HEK293T (cell line): ENCODE measurements around the gene SCART1.
A peak's percentile ranks its signal among the peaks of the same experiment; 100 is the strongest.
"Not testable (repeated sequence)": the region's sequence is repeated elsewhere in the genome, so short reads cannot be mapped to it uniquely, and the experiment has no call there.

Source experiments
- CTCF ChIA-PET: fragments of 350-600 bp; formaldehyde crosslinking; extraction: SDS; loops from one replicate; lab custom pipeline; 2021; ENCODE audit warnings: antibody characterized with exemption, inconsistent platforms; lab: Yijun Ruan, JAX
- POLR2A ChIA-PET: fragments of 350-600 bp; formaldehyde crosslinking; extraction: SDS; loops from one replicate; lab custom pipeline; 2020; ENCODE audit warnings: antibody characterized with exemption, inconsistent platforms; lab: Yijun Ruan, JAX
- DNase-seq: peaks from one replicate; pipeline ENCODE4 v3.0.0; 2012; ENCODE audit warnings: mixed read lengths; ENCODE audit errors: extremely low spot score
- ARNT ChIP-seq: fragments of 450-650 bp; IDR thresholded peaks from 2 replicates; pipeline ENCODE4 v1.6.1; 2017; ENCODE audit warnings: mild to moderate bottlenecking
- BHLHE40 ChIP-seq: fragments of 450-650 bp; IDR thresholded peaks from 2 replicates; pipeline ENCODE4 v1.6.1; 2016; ENCODE audit warnings: mild to moderate bottlenecking, moderate library complexity, borderline replicate concordance
- CTBP1 ChIP-seq: fragments of 450-650 bp; IDR thresholded peaks from 2 replicates; pipeline ENCODE4 v1.6.1; 2016; ENCODE audit warnings: borderline replicate concordance
- ELF4 ChIP-seq: fragments of 450-650 bp; IDR thresholded peaks from 2 replicates; pipeline ENCODE4 v1.6.1; 2017; ENCODE audit warnings: antibody characterized with exemption
- FOXA1 ChIP-seq: fragments of 450-650 bp; IDR thresholded peaks from 2 replicates; pipeline ENCODE4 v1.6.1; 2016; ENCODE audit warnings: mild to moderate bottlenecking
- FOXK2 ChIP-seq: fragments of 450-650 bp; IDR thresholded peaks from 2 replicates; pipeline ENCODE4 v1.6.1; 2016; ENCODE audit warnings: mild to moderate bottlenecking
- FOXM1 ChIP-seq: fragments of 450-650 bp; IDR thresholded peaks from 2 replicates; pipeline ENCODE4 v1.6.1; 2017; ENCODE audit warnings: mild to moderate bottlenecking, borderline replicate concordance
- HDGF ChIP-seq: fragments of 450-650 bp; IDR thresholded peaks from 2 replicates; pipeline ENCODE4 v1.6.1; 2017; ENCODE audit warnings: antibody characterized with exemption, borderline replicate concordance
- L3MBTL2 ChIP-seq: fragments of 450-650 bp; conservative IDR thresholded peaks from 2 replicates; pipeline ENCODE4 v1.6.1; 2016; ENCODE audit warnings: mild to moderate bottlenecking
- LEF1 ChIP-seq: fragments of 450-650 bp; IDR thresholded peaks from 2 replicates; pipeline ENCODE4 v1.6.1; 2017; ENCODE audit warnings: mild to moderate bottlenecking, borderline replicate concordance
- NFRKB ChIP-seq: fragments of 450-650 bp; IDR thresholded peaks from 2 replicates; pipeline ENCODE4 v1.6.1; 2016; ENCODE audit warnings: mild to moderate bottlenecking, moderate library complexity
- PKNOX1 ChIP-seq: fragments of 450-650 bp; IDR thresholded peaks from 2 replicates; pipeline ENCODE4 v1.6.1; 2016
- SP1 ChIP-seq: fragments of 450-650 bp; IDR thresholded peaks from 2 replicates; pipeline ENCODE4 v1.6.1; 2017
- SUZ12 ChIP-seq: fragments of 450-650 bp; IDR thresholded peaks from 2 replicates; pipeline ENCODE4 v1.6.1; 2016; ENCODE audit warnings: mild to moderate bottlenecking
- TARDBP ChIP-seq: fragments of 450-650 bp; IDR thresholded peaks from 2 replicates; pipeline ENCODE4 v1.6.1; 2016
- ZNF384 ChIP-seq: fragments of 450-650 bp; IDR thresholded peaks from 2 replicates; pipeline ENCODE4 v1.6.1; 2016

SCART1 gene

DNA sequence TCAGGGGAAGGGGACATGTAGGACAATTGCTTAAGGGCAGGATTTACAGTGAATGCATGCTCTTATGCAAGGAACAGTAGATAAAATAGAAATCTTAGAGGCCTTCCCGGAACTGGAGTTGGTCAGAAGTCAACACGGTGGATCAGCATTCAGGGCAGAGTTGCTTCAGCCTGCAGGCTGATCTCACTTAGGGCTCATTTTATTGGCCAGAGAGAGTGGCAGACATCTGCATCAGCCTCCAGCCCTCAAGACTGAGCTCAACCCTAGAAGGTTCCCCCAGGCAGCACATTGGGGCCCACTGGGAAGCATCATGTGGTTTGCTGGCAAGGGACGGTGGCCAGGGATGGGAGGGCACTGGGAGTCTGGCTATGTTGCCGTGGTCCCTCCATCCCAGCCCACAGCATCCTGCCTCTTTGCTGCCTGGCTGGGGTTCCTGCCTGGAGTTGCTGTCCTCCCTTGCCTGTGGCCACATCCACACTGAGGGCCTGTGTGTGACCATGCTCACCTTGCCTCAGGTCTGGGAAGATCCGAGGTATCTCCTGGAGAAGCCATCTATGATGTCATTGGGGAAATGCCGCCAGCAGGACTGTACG lies 13.0 kb downstream of the SCART1 start:
- ChIA-PET POLR2A (no interaction called here), CTCF (no interaction called here)
- TF ChIP-seq CTBP1 (no peak), ARNT (no peak), HDGF (no peak), PKNOX1 (no peak), SUZ12 (no peak), BHLHE40 (no peak), SP1 (no peak)
- DNase-seq, result peak; percentile 3

DNA sequence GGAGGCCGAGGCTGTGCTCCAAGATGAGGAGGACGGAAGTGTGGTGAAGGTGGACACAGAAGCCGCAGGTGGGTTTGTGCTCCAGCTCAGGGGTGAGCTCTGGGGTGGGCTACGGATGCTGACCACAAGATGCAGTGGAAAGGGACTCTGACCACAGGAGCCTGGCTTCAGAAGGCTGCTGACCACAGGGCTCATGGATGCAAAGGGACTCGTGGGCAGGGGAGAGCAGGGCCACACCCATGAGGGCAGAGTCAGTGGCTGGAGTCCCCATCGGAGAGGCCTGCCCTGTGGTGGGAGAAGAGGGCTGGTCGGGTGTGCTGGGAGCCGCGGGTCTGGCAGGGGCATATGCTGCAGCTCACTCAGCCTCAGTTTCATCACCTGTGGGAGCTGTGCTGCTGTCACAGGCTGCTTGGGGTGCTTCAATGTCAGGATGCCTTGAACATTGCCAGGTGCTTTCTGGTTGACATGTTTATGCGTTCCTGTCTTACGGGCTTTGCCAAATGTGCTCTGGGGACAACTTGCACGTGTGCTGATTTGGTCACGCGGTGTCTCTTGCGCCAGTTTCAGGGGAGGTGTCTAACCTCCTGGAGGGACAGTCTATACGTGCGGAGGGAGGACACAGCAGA lies 13.7 kb downstream of the SCART1 start:
- no peak for TF ChIP-seq NFRKB
- no peak for TF ChIP-seq ARNT
- no peak for TF ChIP-seq FOXA1
- TF ChIP-seq FOXK2, result no peak
- no peak for TF ChIP-seq CTBP1
- TF ChIP-seq BHLHE40, result no peak
- no peak for TF ChIP-seq HDGF
- ChIA-PET POLR2A (no interaction called here), CTCF (no interaction called here)
- DNase-seq, result peak; percentile 5

GRCh38 chr10:133469205-133469604 lies 15.5 kb downstream of the SCART1 start:
- DNase-seq, CTCF ChIA-PET, POLR2A ChIA-PET: not testable (repeated sequence)

DNA sequence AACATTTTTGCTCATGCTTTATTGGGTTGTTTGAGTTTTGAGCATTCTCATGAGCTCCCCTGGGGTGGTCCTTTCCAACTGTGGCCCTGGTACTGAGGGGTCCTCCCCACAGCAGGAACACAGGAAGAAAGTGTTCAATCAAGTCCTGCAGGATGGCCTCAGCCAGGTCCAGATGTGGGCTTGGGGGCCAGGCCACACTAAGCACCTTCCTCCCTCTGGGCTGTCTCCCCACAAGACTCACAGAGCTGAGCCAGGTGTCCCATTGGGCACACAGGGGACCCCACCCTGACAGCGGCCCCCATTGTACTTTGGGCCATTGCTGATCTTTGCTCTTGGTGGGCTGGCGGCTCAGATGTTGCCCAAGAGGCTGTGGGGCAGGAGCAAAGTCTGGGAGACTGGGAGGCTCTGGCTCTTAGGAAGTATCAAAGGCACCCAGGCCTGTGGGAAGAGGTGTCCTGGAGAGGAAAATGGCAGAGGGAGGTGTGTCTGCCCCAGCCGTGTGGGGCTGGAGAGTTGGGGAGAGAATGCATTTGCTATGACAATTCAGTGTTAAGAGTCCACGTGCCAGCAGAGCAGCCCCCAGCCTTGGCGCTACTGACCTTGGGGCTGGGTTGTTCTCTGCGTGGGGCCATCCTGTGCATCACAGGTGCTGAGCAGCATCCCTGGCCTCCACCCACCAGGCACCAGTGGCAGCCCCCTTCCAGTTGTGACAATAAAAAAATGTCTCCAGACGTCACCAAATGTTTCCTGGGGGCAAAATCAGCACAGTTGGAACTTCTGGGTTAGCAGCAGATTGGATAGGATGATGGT lies 17.8 kb downstream of the SCART1 start:
- CTCF ChIA-PET, result no interaction called here
- POLR2A ChIA-PET, result no interaction called here
- DNase-seq, result peak; percentile 5
- TF ChIP-seq ARNT (no peak), ZNF384 (no peak), HDGF (no peak), PKNOX1 (no peak)

GRCh38 chr10:133473270-133473669 lies 19.5 kb downstream of the SCART1 start:
- DNase-seq, result peak; percentile 3
- ChIA-PET POLR2A (no interaction called here), CTCF (no interaction called here)
- TF ChIP-seq FOXK2, result no peak
- TF ChIP-seq NFRKB, result no peak
- no peak for TF ChIP-seq SUZ12
- no peak for TF ChIP-seq HDGF
- TF ChIP-seq SP1, result no peak
- TF ChIP-seq BHLHE40, result no peak
- TF ChIP-seq L3MBTL2, result no peak
- TF ChIP-seq ZNF384, result no peak
- TF ChIP-seq FOXA1, result no peak
- no peak for TF ChIP-seq FOXM1
- TF ChIP-seq LEF1, result no peak
- TF ChIP-seq ELF4, result no peak
- TF ChIP-seq CTBP1, result no peak
- no peak for TF ChIP-seq ARNT
- TF ChIP-seq PKNOX1, result no peak
- TF ChIP-seq TARDBP, result no peak

GRCh38 chr10:133474027-133474426 lies 20.3 kb downstream of the SCART1 start:
- peak; percentile 5 for DNase-seq
- CTCF ChIA-PET, result no interaction called here
- POLR2A ChIA-PET, result no interaction called here
- TF ChIP-seq L3MBTL2 (no peak), NFRKB (no peak), HDGF (no peak), BHLHE40 (no peak), PKNOX1 (no peak), ARNT (no peak), SP1 (no peak)
